Left lung (tissue), 10 donors: ENCODE data around the gene NPAS4. TPM values are rescaled to one million over a fixed set of nuclear protein-coding genes. Genes with fewer than 3 reads are reported as not detected.

Experiments used
- ATAC-seq: fragments of 200-7000 bp; cut with Tn5 transposase; one replicate; pipeline ENCODE4 v1.9.1; 2020; ENCODE audit warnings: moderate library complexity
- DNase-seq, 4 donors: peaks; one replicate each; pipeline ENCODE4 v3.0.0-alpha.2; 2013 to 2020
- H3K27ac ChIP-seq, 2 donors: fragments of 200-600 bp; sonication (generic) in 1 of 2; one replicate each; pipeline versions ENCODE4 v1.5.0 to v1.8.0; 2020 to 2021
- H3K27me3 ChIP-seq, 2 donors: fragments of 200-600 bp; sonication (generic) in 1 of 2; one replicate each; pipeline versions ENCODE4 v1.5.0 to v1.8.0; 2020 to 2021
- H3K36me3 ChIP-seq, 2 donors: fragments of 200-600 bp; sonication (generic) in 1 of 2; one replicate each; pipeline versions ENCODE4 v1.5.0 to v1.8.0; 2020 to 2021
- H3K4me1 ChIP-seq, 2 donors: fragments of 200-600 bp; one replicate each; pipeline ENCODE4 v1.8.0; 2021
- H3K4me3 ChIP-seq, 2 donors: fragments of 200-600 bp; sonication (generic) in 1 of 2; one replicate each; pipeline versions ENCODE4 v1.5.0 to v1.8.0; 2020 to 2021; ENCODE audit warnings: mild to moderate bottlenecking in 1 of 2
- H3K9me3 ChIP-seq, 2 donors: fragments of 200-600 bp; sonication (generic) in 1 of 2; one replicate each; pipeline versions ENCODE4 v1.5.0 to v1.8.0; 2020 to 2021
- CTCF ChIP-seq, 2 donors: fragments of 200-600 bp; sonication (generic) in 1 of 2; IDR thresholded peaks; one replicate each; pipeline versions ENCODE4 v1.5.0 to v1.8.0; 2021; ENCODE audit warnings: antibody characterized with exemption in 2 of 2
- intact Hi-C, 2 donors: fragments of 100-400 bp; cut with DNase I; formaldehyde crosslinking; loops; one replicate each; pipeline versions ENCODE4 v1.11.2 to v1.14.2; 2022
- polyA plus RNA-seq, 6 donors: library from polyadenylated mRNA; unstranded; fragments of 120-200 nt; gene quantifications; one replicate each; pipeline ENCODE4 v1.2.1, GENCODE V29; 2013; ENCODE audit not compliant: insufficient read length in 6 of 6
- total RNA-seq, 2 donors: library from RNA; stranded (reverse); fragmentation: NEBNext Ultra II Directional; extraction: Animal tissue kit (Norgen Biotek cat#: 25700); gene quantifications; one replicate each; pipeline ENCODE4 v1.2.1, GENCODE V29; 2021
- donor health status: DM: no; HTN: yes; CAD: no.
- donor health status: DM: no; HTN: no; CAD: no.

Gene NPAS4
- total and polyA plus RNA-seq, 8 donors, result 0.06 to 0.64 (median 0.21) TPM; not detected in 1

- Histone ChIP-seq H3K27ac (no peak overlapping the region), H3K4me3 (no peak overlapping the region)
- intact Hi-C loops, result loop anchor here in 1 of 2 donors (10.0 kb wide), 1 partner anchor 72 kb away; the partner anchor contains the start of gene CD248
Observed at GRCh38 chr11:66386171-66387069, 34.4 kb upstream of the NPAS4 start.

GRCh38 chr11:66388780-66389386 lies 32.0 kb upstream of the NPAS4 start:
- H3K4me3 ChIP-seq, result no peak overlapping the region
- intact Hi-C loops, result loop anchor here in 1 of 2 donors (10.0 kb wide), 1 partner anchor 74 kb away; the partner anchor contains the start of gene CD248
- ATAC-seq, result peak; percentile 93

More at GRCh38 chr11:66386171-66387069, 34.4 kb upstream of the NPAS4 start:
- ATAC-seq, result peak; percentile 92
- peak; percentile 89 to 93 for TF ChIP-seq CTCF (IDR thresholded peaks at IDR 0.05)
- Histone ChIP-seq H3K4me1 (peaks cover 0 to 3% of the 10 kb centered on the region in 2 donors), H3K27me3 (peaks cover 0 to 11% of the 10 kb centered on the region in 2 donors), H3K36me3 (no peaks in the 10 kb centered on the region), H3K9me3 (no peaks in the 10 kb centered on the region)
- DNase-seq, result peak in 3 of 4 donors; percentile 54 to 79 (median 67)

GRCh38 chr11:66391322-66391721 lies 29.5 kb upstream of the NPAS4 start:
- TF ChIP-seq CTCF (IDR thresholded peaks at IDR 0.05), result no peak
- ATAC-seq (no peak), DNase-seq (no peak)
- Histone ChIP-seq H3K27ac (no peak overlapping the region), H3K36me3 (no peaks in the 10 kb centered on the region), H3K4me3 (no peak overlapping the region), H3K9me3 (no peaks in the 10 kb centered on the region), H3K4me1 (peaks cover 0 to 1% of the 10 kb centered on the region in 2 donors), H3K27me3 (peaks cover 0 to 35% of the 10 kb centered on the region in 2 donors)
- intact Hi-C loops, result no loop called here

More at GRCh38 chr11:66388780-66389386, 32.0 kb upstream of the NPAS4 start:
- H3K4me1 ChIP-seq, result peaks cover 0 to 3% of the 10 kb centered on the region in 2 donors
- peak; percentile 27 to 68 (median 52) for DNase-seq
- H3K36me3 ChIP-seq, result no peaks in the 10 kb centered on the region
- peak; percentile 51 to 72 for TF ChIP-seq CTCF (IDR thresholded peaks at IDR 0.05)
- no peak overlapping the region for H3K27ac ChIP-seq
- H3K27me3 ChIP-seq, result peaks cover 0 to 35% of the 10 kb centered on the region in 2 donors
- no peaks in the 10 kb centered on the region for H3K9me3 ChIP-seq

GRCh38 chr11:66393954-66394353 lies 26.9 kb upstream of the NPAS4 start:
- DNase-seq (no peak), ATAC-seq (no peak)
- H3K4me1 ChIP-seq, result no peaks in the 10 kb centered on the region
- intact Hi-C loops, result no loop called here
- no peak overlapping the region for H3K27ac ChIP-seq
- H3K4me3 ChIP-seq, result no peak overlapping the region
- no peaks in the 10 kb centered on the region for H3K36me3 ChIP-seq
- H3K9me3 ChIP-seq, result no peaks in the 10 kb centered on the region
- peaks cover 0 to 39% of the 10 kb centered on the region in 2 donors for H3K27me3 ChIP-seq
- TF ChIP-seq CTCF (IDR thresholded peaks at IDR 0.05), result no peak

GRCh38 chr11:66407651-66408050 lies 13.2 kb upstream of the NPAS4 start:
- no peak overlapping the region for H3K4me3 ChIP-seq
- H3K36me3 ChIP-seq, result no peaks in the 10 kb centered on the region
- no peak overlapping the region for H3K27ac ChIP-seq
- TF ChIP-seq CTCF (IDR thresholded peaks at IDR 0.05), result no peak
- ATAC-seq (no peak), DNase-seq (no peak)
- peaks cover 6 to 10% of the 10 kb centered on the region in 2 donors for H3K4me1 ChIP-seq
- H3K9me3 ChIP-seq, result no peaks in the 10 kb centered on the region
- H3K27me3 ChIP-seq, result peaks cover 6 to 62% of the 10 kb centered on the region in 2 donors
- intact Hi-C loops, result no loop called here
